Renal cortical epithelial cell (primary cell): ENCODE data around the gene HLA-G. TPM values are rescaled to one million over a fixed set of nuclear protein-coding genes. Genes with fewer than 3 reads are reported as not detected.
"Not testable (repeated sequence)": the region's sequence is repeated elsewhere in the genome, so short reads cannot be mapped to it uniquely, and the experiment has no call there.

ENCODE experiments used
- DNase-seq: peaks from one replicate; pipeline ENCODE4 v3.0.0-alpha.2; 2011; ENCODE audit warnings: low read depth
- total RNA-seq: library from RNA; depleted of rRNA; stranded (reverse); fragments of >200 nt; gene quantifications from 2 replicates; pipeline ENCODE4 v1.2.3, GENCODE V29; 2014

The HLA-G gene
- total RNA-seq, 1 donor from 2014 or later = 1.7 TPM

GRCh38 chr6:29870104-29870503, 42.5 kb downstream of the HLA-G start:
- DNase-seq = no peak

- DNase-seq = no peak
These were observed 45.2 kb downstream of the HLA-G start for GRCh38 chr6:29872791-29873190.

GRCh38 chr6:29875257-29875656, 47.6 kb downstream of the HLA-G start:
- DNase-seq = no peak

DNA sequence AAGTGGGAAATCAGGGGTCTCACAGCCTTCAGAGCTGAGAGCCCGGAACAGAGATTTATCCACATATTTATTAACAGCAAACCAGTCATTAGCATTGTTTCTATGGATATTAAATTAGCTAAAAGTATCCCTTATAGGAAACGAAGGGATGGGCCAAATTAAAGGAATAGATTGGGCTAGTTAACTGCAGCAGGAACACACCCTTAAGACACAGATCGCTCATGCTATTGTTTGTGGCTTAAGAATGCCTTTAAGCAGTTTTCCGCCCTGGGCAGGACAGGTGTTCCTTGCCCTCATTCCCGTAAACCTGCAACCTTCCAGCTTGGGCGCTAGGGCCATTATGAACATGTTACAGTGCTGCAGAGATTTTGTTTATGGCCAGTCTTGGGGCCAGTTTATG, 48.1 kb downstream of the HLA-G start:
- DNase-seq = not testable (repeated sequence)

Other genes with a start within 250 kb of the HLA-G start
- gene OR2H2, start 242.7 kb upstream of the HLA-G start, total RNA-seq = not detected in 2 replicates
- 4.3 and 10.2 TPM in 2 replicates for gene GABBR1, start 194.6 kb upstream of the HLA-G start, total RNA-seq
- gene MOG, start 170.7 kb upstream of the HLA-G start, total RNA-seq = not detected in 2 replicates
- gene ZFP57, start 146.7 kb upstream of the HLA-G start, total RNA-seq = 0.10 and 0.69 TPM in 2 replicates
- 7.8 and 25.9 TPM in 2 replicates for gene HLA-F, start 104.4 kb upstream of the HLA-G start, total RNA-seq
- gene HLA-A, start 114.7 kb downstream of the HLA-G start, total RNA-seq = 611 and 802 TPM in 2 replicates
- gene POLR1H, start 233.4 kb downstream of the HLA-G start, total RNA-seq = 12.3 and 32.3 TPM in 2 replicates
- 14.1 and 22.0 TPM in 2 replicates for gene PPP1R11, start 239.4 kb downstream of the HLA-G start, total RNA-seq
- gene RNF39, start 247.9 kb downstream of the HLA-G start, total RNA-seq = 0.05 TPM in 1 of 2 replicates, not detected in the other